G401.6 (cell line): ENCODE results near the gene ISLR.

Source experiments
- FAIRE-seq: peaks from 2 replicates; lab custom pipeline; 2012; peaks lifted over from hg19 to GRCh38; lab: Jason Lieb, UNC

Gene ISLR

GRCh38 chr15:74213858-74214284 lies 40.4 kb downstream of the ISLR start:
- FAIRE-seq: no peak

- FAIRE-seq: no peak
Observed at GRCh38 chr15:74214324-74215021, 41.0 kb downstream of the ISLR start.

- no peak for FAIRE-seq
Observed at GRCh38 chr15:74215958-74216357, 42.4 kb downstream of the ISLR start.

GRCh38 chr15:74216949-74217348 lies 43.4 kb downstream of the ISLR start:
- no peak for FAIRE-seq

GRCh38 chr15:74217907-74218885 lies 44.7 kb downstream of the ISLR start:
- FAIRE-seq: no peak

GRCh38 chr15:74220475-74221248 lies 47.2 kb downstream of the ISLR start:
- no peak for FAIRE-seq

- no peak for FAIRE-seq
Observed at GRCh38 chr15:74221399-74222239, 48.1 kb downstream of the ISLR start.

- FAIRE-seq: no peak
Observed at GRCh38 chr15:74222240-74223119, 49.0 kb downstream of the ISLR start.

GRCh38 chr15:74225928-74226327 lies 52.4 kb downstream of the ISLR start:
- no peak for FAIRE-seq
